WTC11 (cell line): ENCODE results near the gene C3orf18. TPM values are rescaled to one million over a fixed set of nuclear protein-coding genes. Genes with fewer than 3 reads are reported as not detected.

Experiments
- ATAC-seq: fragments of 200-7000 bp; cut with Tn5 transposase; 2 replicates; pipeline ENCODE4 v1.10.0; 2021; ENCODE audit warnings: mild to moderate bottlenecking, moderate library complexity
- CTCF ChIA-PET: fragments of 300-600 bp; sonication (Branson Sonifier 250); formaldehyde crosslinking; loops from one replicate; lab custom pipeline; 2021; ENCODE audit warnings: antibody characterized with exemption; lab: Charles Lee
- POLR2A ChIA-PET: fragments of 350-600 bp; sonication (Branson Sonifier 250); formaldehyde crosslinking; loops from one replicate; lab custom pipeline; 2021; ENCODE audit warnings: antibody characterized with exemption; lab: Charles Lee
- DNase-seq: peaks from one replicate; pipeline ENCODE4 v3.0.0; 2021; ENCODE audit warnings: low spot score
- H3K27ac Mint-ChIP-seq: 2 replicates; pipeline ENCODE4 v1.8.0; 2021; ENCODE audit warnings: mixed read lengths
- H3K27me3 Mint-ChIP-seq: 2 replicates; pipeline ENCODE4 v1.8.0; 2021; ENCODE audit warnings: low read depth, mild to moderate bottlenecking, moderate library complexity, mixed read lengths
- H3K36me3 Mint-ChIP-seq: 2 replicates; pipeline ENCODE4 v1.8.0; 2021; ENCODE audit warnings: mixed read lengths
- H3K4me1 Mint-ChIP-seq: 2 replicates; pipeline ENCODE4 v1.8.0; 2022; ENCODE audit warnings: mixed read lengths
- H3K4me3 Mint-ChIP-seq: 2 replicates; pipeline ENCODE4 v1.8.0; 2021; ENCODE audit warnings: mild to moderate bottlenecking, moderate library complexity, mixed read lengths
- H3K9me3 Mint-ChIP-seq: 2 replicates; pipeline ENCODE4 v1.8.0; 2021; ENCODE audit warnings: mixed read lengths
- GTF2I ChIP-seq: fragments of 250-450 bp; sonication (Bioruptor Pico); conservative IDR thresholded peaks from 2 replicates; pipeline ENCODE4 v1.4.0; 2021; ENCODE audit warnings: mild to moderate bottlenecking
- JAZF1 ChIP-seq: fragments of 250-450 bp; sonication (Bioruptor Pico); IDR thresholded peaks from 2 replicates; pipeline ENCODE4 v1.9.0; 2021; ENCODE audit warnings: moderate library complexity, mild to moderate bottlenecking, inconsistent platforms
- JUN ChIP-seq: sonication (generic); formaldehyde crosslinking; IDR thresholded peaks from 2 replicates; pipeline ENCODE4 v1.8.0; 2023; ENCODE audit warnings: mild to moderate bottlenecking, missing genetic modification reagents
- KAT7 ChIP-seq: sonication (generic); formaldehyde crosslinking; IDR thresholded peaks from 2 replicates; pipeline ENCODE4 v1.8.1; 2023; ENCODE audit warnings: missing genetic modification reagents, mild to moderate bottlenecking, borderline replicate concordance
- MYBL2 ChIP-seq: sonication (generic); formaldehyde crosslinking; IDR thresholded peaks from 2 replicates; pipeline ENCODE4 v1.8.1; 2023; ENCODE audit warnings: mild to moderate bottlenecking, moderate library complexity, missing genetic modification reagents
- TEAD1 ChIP-seq: sonication (generic); formaldehyde crosslinking; IDR thresholded peaks from 2 replicates; pipeline ENCODE4 v1.8.0; 2022; ENCODE audit warnings: mild to moderate bottlenecking, missing genetic modification reagents
- ZNF416 ChIP-seq: fragments of 250-450 bp; sonication (Bioruptor Pico); IDR thresholded peaks from 2 replicates; pipeline ENCODE4 v1.9.0; 2021; ENCODE audit warnings: mild to moderate bottlenecking, inconsistent platforms
- total RNA-seq: library from RNA; stranded (reverse); gene quantifications from 3 replicates; pipeline ENCODE4 v1.2.3, GENCODE V29; 2021
- TF ChIP-seq, protein P1 (sequence below): sonication (generic); formaldehyde crosslinking; IDR thresholded peaks from 2 replicates; pipeline ENCODE4 v1.8.1; 2022; ENCODE audit warnings: low read depth, missing genetic modification reagents, borderline replicate concordance
- TF ChIP-seq, protein P2 (sequence below): sonication (generic); formaldehyde crosslinking; IDR thresholded peaks from 2 replicates; pipeline ENCODE4 v1.8.1; 2023; ENCODE audit warnings: mild to moderate bottlenecking, missing genetic modification reagents
- TF ChIP-seq, protein P3 (sequence below): fragments of 250-450 bp; sonication (Bioruptor Pico); IDR thresholded peaks from 2 replicates; pipeline ENCODE4 v1.9.0; 2021; ENCODE audit warnings: mild to moderate bottlenecking
- TF ChIP-seq, protein P4 (sequence below): fragments of 250-450 bp; sonication (Bioruptor Pico); IDR thresholded peaks from 2 replicates; pipeline ENCODE4 v1.8.0; 2021; ENCODE audit warnings: mild to moderate bottlenecking
- TF ChIP-seq, protein P5 (sequence below): sonication (generic); formaldehyde crosslinking; IDR thresholded peaks from 2 replicates; pipeline ENCODE4 v1.8.0; 2022; ENCODE audit warnings: missing genetic modification reagents
- TF ChIP-seq, protein P6 (sequence below): fragments of 250-450 bp; sonication (Bioruptor Pico); conservative IDR thresholded peaks from 2 replicates; pipeline ENCODE4 v1.9.0; 2021; ENCODE audit warnings: mild to moderate bottlenecking
- TF ChIP-seq, protein P7 (sequence below): sonication (generic); formaldehyde crosslinking; conservative IDR thresholded peaks from 2 replicates; pipeline ENCODE4 v1.8.1; 2022; ENCODE audit warnings: mild to moderate bottlenecking, missing genetic modification reagents
- TF ChIP-seq, protein P8 (sequence below): sonication (generic); formaldehyde crosslinking; IDR thresholded peaks from 2 replicates; pipeline ENCODE4 v1.8.1; 2022; ENCODE audit warnings: mild to moderate bottlenecking, missing genetic modification reagents, moderate library complexity, borderline replicate concordance

C3orf18 gene
- total RNA-seq, 1 experiment from 2014 or later, result 12.1 TPM

DNA sequence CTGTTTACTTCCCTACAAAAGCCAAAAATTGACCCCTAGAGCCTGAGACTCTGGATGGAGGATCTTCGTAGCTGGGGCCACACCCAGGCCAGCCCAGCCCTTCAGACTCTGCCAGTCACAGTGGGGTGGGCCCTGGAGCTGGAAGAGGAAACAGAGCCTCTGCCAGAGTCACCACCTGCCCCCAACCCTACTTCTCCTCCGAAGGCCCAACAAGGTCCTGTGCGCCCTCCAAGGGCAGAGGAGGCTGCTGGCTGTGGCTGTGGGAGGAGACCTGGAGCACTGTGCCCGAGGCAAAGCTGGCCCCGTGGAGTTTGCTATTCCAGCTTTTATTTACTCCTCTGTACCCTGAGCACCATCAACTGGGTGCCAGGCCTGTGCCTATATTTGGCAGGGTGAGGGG is 25.0 kb upstream of the C3orf18 start:
- ChIA-PET POLR2A (interaction anchor here (0.9 to 1.1 kb wide), 2 partner anchors 19 to 177 kb away, joined by 3 read pairs; no protein-coding TSS in a partner anchor), CTCF (interaction anchor here (0.9 to 5.9 kb wide), 6 partner anchors 12 to 718 kb away, joined by 3 to 70 read pairs (median 4); partner anchors contain the start of gene CISH)
- no peaks in the 10 kb centered on the region for H3K4me1 Mint-ChIP-seq
- H3K27ac Mint-ChIP-seq, result no peak overlapping the region
- TF ChIP-seq MYBL2 (CRISPR knock-in tag) (no peak), GTF2I (CRISPR knock-in tag) (no peak)
- TF ChIP-seq, protein P1, sequence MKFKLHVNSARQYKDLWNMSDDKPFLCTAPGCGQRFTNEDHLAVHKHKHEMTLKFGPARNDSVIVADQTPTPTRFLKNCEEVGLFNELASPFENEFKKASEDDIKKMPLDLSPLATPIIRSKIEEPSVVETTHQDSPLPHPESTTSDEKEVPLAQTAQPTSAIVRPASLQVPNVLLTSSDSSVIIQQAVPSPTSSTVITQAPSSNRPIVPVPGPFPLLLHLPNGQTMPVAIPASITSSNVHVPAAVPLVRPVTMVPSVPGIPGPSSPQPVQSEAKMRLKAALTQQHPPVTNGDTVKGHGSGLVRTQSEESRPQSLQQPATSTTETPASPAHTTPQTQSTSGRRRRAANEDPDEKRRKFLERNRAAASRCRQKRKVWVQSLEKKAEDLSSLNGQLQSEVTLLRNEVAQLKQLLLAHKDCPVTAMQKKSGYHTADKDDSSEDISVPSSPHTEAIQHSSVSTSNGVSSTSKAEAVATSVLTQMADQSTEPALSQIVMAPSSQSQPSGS (CRISPR knock-in tag), result no peak
- TF ChIP-seq, protein P2, sequence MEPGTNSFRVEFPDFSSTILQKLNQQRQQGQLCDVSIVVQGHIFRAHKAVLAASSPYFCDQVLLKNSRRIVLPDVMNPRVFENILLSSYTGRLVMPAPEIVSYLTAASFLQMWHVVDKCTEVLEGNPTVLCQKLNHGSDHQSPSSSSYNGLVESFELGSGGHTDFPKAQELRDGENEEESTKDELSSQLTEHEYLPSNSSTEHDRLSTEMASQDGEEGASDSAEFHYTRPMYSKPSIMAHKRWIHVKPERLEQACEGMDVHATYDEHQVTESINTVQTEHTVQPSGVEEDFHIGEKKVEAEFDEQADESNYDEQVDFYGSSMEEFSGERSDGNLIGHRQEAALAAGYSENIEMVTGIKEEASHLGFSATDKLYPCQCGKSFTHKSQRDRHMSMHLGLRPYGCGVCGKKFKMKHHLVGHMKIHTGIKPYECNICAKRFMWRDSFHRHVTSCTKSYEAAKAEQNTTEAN (CRISPR knock-in tag), result no peak
- TF ChIP-seq, protein P3, sequence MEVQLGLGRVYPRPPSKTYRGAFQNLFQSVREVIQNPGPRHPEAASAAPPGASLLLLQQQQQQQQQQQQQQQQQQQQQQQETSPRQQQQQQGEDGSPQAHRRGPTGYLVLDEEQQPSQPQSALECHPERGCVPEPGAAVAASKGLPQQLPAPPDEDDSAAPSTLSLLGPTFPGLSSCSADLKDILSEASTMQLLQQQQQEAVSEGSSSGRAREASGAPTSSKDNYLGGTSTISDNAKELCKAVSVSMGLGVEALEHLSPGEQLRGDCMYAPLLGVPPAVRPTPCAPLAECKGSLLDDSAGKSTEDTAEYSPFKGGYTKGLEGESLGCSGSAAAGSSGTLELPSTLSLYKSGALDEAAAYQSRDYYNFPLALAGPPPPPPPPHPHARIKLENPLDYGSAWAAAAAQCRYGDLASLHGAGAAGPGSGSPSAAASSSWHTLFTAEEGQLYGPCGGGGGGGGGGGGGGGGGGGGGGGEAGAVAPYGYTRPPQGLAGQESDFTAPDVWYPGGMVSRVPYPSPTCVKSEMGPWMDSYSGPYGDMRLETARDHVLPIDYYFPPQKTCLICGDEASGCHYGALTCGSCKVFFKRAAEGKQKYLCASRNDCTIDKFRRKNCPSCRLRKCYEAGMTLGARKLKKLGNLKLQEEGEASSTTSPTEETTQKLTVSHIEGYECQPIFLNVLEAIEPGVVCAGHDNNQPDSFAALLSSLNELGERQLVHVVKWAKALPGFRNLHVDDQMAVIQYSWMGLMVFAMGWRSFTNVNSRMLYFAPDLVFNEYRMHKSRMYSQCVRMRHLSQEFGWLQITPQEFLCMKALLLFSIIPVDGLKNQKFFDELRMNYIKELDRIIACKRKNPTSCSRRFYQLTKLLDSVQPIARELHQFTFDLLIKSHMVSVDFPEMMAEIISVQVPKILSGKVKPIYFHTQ, result no peak
- TF ChIP-seq, protein P4, sequence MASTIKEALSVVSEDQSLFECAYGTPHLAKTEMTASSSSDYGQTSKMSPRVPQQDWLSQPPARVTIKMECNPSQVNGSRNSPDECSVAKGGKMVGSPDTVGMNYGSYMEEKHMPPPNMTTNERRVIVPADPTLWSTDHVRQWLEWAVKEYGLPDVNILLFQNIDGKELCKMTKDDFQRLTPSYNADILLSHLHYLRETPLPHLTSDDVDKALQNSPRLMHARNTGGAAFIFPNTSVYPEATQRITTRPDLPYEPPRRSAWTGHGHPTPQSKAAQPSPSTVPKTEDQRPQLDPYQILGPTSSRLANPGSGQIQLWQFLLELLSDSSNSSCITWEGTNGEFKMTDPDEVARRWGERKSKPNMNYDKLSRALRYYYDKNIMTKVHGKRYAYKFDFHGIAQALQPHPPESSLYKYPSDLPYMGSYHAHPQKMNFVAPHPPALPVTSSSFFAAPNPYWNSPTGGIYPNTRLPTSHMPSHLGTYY (CRISPR knock-in tag), result no peak
- TF ChIP-seq, protein P5, sequence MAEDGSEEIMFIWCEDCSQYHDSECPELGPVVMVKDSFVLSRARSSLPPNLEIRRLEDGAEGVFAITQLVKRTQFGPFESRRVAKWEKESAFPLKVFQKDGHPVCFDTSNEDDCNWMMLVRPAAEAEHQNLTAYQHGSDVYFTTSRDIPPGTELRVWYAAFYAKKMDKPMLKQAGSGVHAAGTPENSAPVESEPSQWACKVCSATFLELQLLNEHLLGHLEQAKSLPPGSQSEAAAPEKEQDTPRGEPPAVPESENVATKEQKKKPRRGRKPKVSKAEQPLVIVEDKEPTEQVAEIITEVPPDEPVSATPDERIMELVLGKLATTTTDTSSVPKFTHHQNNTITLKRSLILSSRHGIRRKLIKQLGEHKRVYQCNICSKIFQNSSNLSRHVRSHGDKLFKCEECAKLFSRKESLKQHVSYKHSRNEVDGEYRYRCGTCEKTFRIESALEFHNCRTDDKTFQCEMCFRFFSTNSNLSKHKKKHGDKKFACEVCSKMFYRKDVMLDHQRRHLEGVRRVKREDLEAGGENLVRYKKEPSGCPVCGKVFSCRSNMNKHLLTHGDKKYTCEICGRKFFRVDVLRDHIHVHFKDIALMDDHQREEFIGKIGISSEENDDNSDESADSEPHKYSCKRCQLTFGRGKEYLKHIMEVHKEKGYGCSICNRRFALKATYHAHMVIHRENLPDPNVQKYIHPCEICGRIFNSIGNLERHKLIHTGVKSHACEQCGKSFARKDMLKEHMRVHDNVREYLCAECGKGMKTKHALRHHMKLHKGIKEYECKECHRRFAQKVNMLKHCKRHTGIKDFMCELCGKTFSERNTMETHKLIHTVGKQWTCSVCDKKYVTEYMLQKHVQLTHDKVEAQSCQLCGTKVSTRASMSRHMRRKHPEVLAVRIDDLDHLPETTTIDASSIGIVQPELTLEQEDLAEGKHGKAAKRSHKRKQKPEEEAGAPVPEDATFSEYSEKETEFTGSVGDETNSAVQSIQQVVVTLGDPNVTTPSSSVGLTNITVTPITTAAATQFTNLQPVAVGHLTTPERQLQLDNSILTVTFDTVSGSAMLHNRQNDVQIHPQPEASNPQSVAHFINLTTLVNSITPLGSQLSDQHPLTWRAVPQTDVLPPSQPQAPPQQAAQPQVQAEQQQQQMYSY (CRISPR knock-in tag), result no peak
- no peak overlapping the region for H3K4me3 Mint-ChIP-seq
- no peaks in the 10 kb centered on the region; the same call in 1 of the 2 replicates for H3K27me3 Mint-ChIP-seq
- H3K9me3 Mint-ChIP-seq, result no peaks in the 10 kb centered on the region
- DNase-seq (no peak), ATAC-seq (no peak)
- no peaks in the 10 kb centered on the region for H3K36me3 Mint-ChIP-seq

DNA sequence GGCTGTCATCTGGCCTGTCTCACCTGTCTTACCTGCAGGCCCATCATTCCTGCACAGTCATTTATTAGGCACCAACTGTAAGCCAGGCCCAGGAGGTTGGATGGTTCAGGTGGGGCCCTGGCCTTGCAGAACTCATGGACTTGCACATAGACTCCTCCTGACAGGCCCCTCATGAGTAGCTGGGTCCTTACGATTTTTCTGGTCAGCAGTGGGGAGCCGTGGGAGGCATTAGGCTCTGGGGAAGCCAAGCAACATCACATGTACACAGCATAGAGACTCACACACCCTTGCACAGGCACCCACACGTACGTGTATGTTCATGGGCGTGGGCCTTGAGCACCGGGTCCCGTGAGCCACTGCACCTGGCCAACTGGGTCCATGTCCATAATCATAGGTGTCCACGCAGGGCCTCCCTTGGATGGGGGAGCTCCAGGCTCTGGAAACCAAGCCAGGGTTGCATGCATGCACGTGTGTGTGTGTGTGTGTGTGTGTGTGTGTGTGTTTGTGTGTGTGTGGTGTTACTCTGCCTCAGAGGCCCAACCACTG is 23.7 kb upstream of the C3orf18 start:
- Mint-ChIP-seq H3K9me3 (no peaks in the 10 kb centered on the region), H3K27me3 (peaks cover 3% of the 10 kb centered on the region; the same call in 1 of the 2 replicates), H3K4me3 (no peak overlapping the region), H3K4me1 (no peaks in the 10 kb centered on the region), H3K36me3 (no peaks in the 10 kb centered on the region), H3K27ac (peak overlapping the region; percentile 57; the same call in 1 of the 2 replicates)
- CTCF ChIA-PET, result interaction anchor here (0.7 to 5.9 kb wide), 12 partner anchors 10 to 254 kb away, joined by 3 to 70 read pairs (median 4); partner anchors contain the start of genes CISH and HEMK1
- POLR2A ChIA-PET, result interaction anchor here (0.6 to 0.8 kb wide), 2 partner anchors 301 to 1563 kb away, joined by 3 read pairs; partner anchors contain the start of gene POC1A
- no peak for ATAC-seq
- DNase-seq, result no peak
- TF ChIP-seq, protein P6, sequence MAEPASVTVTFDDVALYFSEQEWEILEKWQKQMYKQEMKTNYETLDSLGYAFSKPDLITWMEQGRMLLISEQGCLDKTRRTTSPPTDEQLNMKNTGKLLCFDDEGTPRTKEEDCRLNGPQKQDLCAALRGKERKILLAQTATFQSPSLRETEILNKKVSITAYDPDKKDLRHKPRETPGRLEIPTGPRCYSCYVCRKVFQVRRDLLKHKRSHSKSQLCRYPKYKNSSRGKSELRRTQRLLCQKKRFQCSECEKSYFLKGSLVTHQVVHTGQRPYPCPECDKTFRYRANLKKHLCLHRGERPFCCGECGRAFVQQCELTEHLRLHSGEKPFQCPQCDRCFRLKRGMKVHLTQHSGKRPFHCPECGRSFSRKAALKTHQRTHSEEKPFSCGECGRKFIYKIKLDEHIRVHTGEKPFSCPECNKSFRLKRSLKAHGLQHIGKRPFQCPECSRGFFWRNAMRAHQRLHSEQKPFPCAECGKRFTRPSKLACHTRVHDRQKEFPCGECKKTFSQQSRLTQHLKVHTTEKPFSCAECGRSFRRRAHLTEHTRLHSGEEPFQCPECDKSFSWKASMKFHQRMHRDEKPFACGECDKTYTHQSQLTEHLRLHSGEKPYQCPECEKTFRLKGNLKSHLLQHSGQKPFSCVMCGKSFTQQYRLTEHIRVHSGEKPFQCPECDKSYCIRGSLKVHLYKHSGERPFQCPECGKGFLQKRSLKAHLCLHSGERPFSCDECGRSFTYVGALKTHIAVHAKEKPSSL (CRISPR knock-in tag), result no peak
- TF ChIP-seq, protein P2 (CRISPR knock-in tag), result no peak
- TF ChIP-seq JAZF1 (CRISPR knock-in tag), result no peak
- no peak for TF ChIP-seq KAT7
- TF ChIP-seq, protein P7, sequence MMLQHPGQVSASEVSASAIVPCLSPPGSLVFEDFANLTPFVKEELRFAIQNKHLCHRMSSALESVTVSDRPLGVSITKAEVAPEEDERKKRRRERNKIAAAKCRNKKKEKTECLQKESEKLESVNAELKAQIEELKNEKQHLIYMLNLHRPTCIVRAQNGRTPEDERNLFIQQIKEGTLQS (CRISPR knock-in tag), result no peak
- TF ChIP-seq JUN (CRISPR knock-in tag), result no peak
- TF ChIP-seq, protein P8, sequence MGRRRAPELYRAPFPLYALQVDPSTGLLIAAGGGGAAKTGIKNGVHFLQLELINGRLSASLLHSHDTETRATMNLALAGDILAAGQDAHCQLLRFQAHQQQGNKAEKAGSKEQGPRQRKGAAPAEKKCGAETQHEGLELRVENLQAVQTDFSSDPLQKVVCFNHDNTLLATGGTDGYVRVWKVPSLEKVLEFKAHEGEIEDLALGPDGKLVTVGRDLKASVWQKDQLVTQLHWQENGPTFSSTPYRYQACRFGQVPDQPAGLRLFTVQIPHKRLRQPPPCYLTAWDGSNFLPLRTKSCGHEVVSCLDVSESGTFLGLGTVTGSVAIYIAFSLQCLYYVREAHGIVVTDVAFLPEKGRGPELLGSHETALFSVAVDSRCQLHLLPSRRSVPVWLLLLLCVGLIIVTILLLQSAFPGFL (CRISPR knock-in tag), result no peak
- no peak for TF ChIP-seq ZNF416 (CRISPR knock-in tag)
- TF ChIP-seq TEAD1 (CRISPR knock-in tag), result no peak
